HepG2 (cell line): Measurements from ENCODE around the gene ORMDL3.

ENCODE experiments used
- BRCA1 ChIP-seq: sonication (generic); formaldehyde crosslinking; IDR thresholded peaks from 2 replicates; pipeline ENCODE4 v1.4.0; 2020; ENCODE audit warnings: missing genetic modification reagents
- EZH2 ChIP-seq: conservative IDR thresholded peaks from 2 replicates; pipeline ENCODE4 v1.6.1; 2012; ENCODE audit warnings: mild to moderate bottlenecking, low read depth, low read length, moderate library complexity
- MIXL1 ChIP-seq: IDR thresholded peaks from 2 replicates; pipeline ENCODE4 v1.6.1; 2016
- RNF2 ChIP-seq: fragments of 450-650 bp; conservative IDR thresholded peaks from 2 replicates; pipeline ENCODE4 v1.6.1; 2016; ENCODE audit warnings: low read depth
- SNAPC2 ChIP-seq: sonication (generic); formaldehyde crosslinking; IDR thresholded peaks from 2 replicates; pipeline ENCODE4 v1.8.1; 2022; ENCODE audit warnings: mild to moderate bottlenecking, missing genetic modification reagents
- TAF1 ChIP-seq: sonication (generic); formaldehyde crosslinking; IDR thresholded peaks from 2 replicates; pipeline ENCODE4 v1.4.0; 2020; ENCODE audit warnings: missing genetic modification reagents
- TBP ChIP-seq: sonication (generic); formaldehyde crosslinking; IDR thresholded peaks from 2 replicates; pipeline ENCODE4 v1.5.0; 2020; ENCODE audit warnings: missing genetic modification reagents
- TBX2 ChIP-seq: sonication (generic); formaldehyde crosslinking; IDR thresholded peaks from 2 replicates; pipeline ENCODE4 v1.5.0; 2020; ENCODE audit warnings: missing genetic modification reagents, mild to moderate bottlenecking, borderline replicate concordance
- ZFX ChIP-seq: sonication (generic); formaldehyde crosslinking; IDR thresholded peaks from 2 replicates; pipeline ENCODE4 v1.4.0; 2020; ENCODE audit warnings: mild to moderate bottlenecking, low read depth, missing genetic modification reagents, moderate library complexity
- ZNF607 ChIP-seq: sonication (generic); formaldehyde crosslinking; IDR thresholded peaks from 2 replicates; pipeline ENCODE4 v1.5.1; 2020; ENCODE audit warnings: missing genetic modification reagents, mild to moderate bottlenecking, borderline replicate concordance
- ZNF782 ChIP-seq: sonication (generic); formaldehyde crosslinking; IDR thresholded peaks from 2 replicates; pipeline ENCODE4 v1.4.0; 2020; ENCODE audit warnings: missing genetic modification reagents, mild to moderate bottlenecking, borderline replicate concordance
- TF ChIP-seq, protein P1 (sequence below): IDR thresholded peaks from 2 replicates; pipeline ENCODE4 v1.6.1; 2012; ENCODE audit warnings: inconsistent platforms
- TF ChIP-seq, protein P2 (sequence below): sonication (generic); formaldehyde crosslinking; IDR thresholded peaks from 2 replicates; pipeline ENCODE4 v1.5.0; 2020; ENCODE audit warnings: mild to moderate bottlenecking, missing genetic modification reagents, moderate library complexity

DNA sequence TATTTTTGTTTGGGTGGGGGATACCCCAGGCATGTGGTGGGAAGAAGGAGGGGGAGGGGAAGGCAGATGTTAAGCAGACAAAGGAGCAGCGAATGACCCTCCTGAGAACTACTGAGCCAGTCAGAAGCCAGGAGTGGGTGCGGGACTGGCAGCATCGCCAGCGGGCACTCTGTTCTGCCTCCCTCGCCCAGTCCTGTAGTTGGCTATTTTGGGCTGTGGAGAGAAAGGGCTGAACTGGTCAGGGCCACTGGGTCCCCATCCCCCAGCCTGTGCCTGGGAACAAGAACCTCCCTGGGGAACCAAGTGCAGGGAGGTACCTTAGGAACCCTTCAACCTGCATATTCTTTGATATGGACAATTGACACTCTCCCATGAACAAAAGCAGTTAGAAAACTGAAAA lies 6.5 kb upstream of the ORMDL3 start:
- TF ChIP-seq EZH2 (no peak), BRCA1 (CRISPR knock-in tag) (no peak), ZNF607 (CRISPR knock-in tag) (peak; percentile 62; the same call in 1 of the 2 replicates), TBX2 (CRISPR knock-in tag) (no peak), ZNF782 (CRISPR knock-in tag) (no peak), MIXL1 (CRISPR knock-in tag) (no peak), SNAPC2 (CRISPR knock-in tag) (no peak), ZFX (no peak), RNF2 (no peak), TAF1 (no peak), TBP (CRISPR knock-in tag) (no peak)
- TF ChIP-seq, protein P1, sequence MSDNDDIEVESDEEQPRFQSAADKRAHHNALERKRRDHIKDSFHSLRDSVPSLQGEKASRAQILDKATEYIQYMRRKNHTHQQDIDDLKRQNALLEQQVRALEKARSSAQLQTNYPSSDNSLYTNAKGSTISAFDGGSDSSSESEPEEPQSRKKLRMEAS, result no peak
- TF ChIP-seq, protein P2, sequence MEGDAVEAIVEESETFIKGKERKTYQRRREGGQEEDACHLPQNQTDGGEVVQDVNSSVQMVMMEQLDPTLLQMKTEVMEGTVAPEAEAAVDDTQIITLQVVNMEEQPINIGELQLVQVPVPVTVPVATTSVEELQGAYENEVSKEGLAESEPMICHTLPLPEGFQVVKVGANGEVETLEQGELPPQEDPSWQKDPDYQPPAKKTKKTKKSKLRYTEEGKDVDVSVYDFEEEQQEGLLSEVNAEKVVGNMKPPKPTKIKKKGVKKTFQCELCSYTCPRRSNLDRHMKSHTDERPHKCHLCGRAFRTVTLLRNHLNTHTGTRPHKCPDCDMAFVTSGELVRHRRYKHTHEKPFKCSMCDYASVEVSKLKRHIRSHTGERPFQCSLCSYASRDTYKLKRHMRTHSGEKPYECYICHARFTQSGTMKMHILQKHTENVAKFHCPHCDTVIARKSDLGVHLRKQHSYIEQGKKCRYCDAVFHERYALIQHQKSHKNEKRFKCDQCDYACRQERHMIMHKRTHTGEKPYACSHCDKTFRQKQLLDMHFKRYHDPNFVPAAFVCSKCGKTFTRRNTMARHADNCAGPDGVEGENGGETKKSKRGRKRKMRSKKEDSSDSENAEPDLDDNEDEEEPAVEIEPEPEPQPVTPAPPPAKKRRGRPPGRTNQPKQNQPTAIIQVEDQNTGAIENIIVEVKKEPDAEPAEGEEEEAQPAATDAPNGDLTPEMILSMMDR (CRISPR knock-in tag), result no peak
